HepG2 (cell line): Measurements from ENCODE around the gene COMMD9. TPM values are rescaled to one million over a fixed set of nuclear protein-coding genes. Genes with fewer than 3 reads are reported as not detected.

ENCODE experiments used
- ATAC-seq: fragments of 200-7000 bp; cut with Tn5 transposase; 3 replicates; pipeline ENCODE4 v1.9.1; 2020; ENCODE audit warnings: mild to moderate bottlenecking, moderate library complexity
- BruUV-seq: library from RNA; stranded (reverse); fragments of 400-500 nt; replicated peaks from 2 replicates; lab custom pipeline; 2021; lab: Mats Ljungman, UMichigan
- CTCF ChIA-PET: fragments of 300-600 bp; formaldehyde crosslinking; extraction: SDS; loops from one replicate; lab custom pipeline; 2021; ENCODE audit warnings: low total read pairs, inconsistent platforms, low intra/inter-chr PET ratio; lab: Yijun Ruan, JAX
- POLR2A ChIA-PET: fragments of 350-600 bp; sonication (Branson Sonifier 250); formaldehyde crosslinking; loops from one replicate; lab custom pipeline; 2020; ENCODE audit warnings: antibody characterized with exemption, inconsistent platforms; lab: Yijun Ruan, JAX
- DNase-seq: peaks from one replicate; pipeline ENCODE4 v3.0.0-alpha.2; 2015; ENCODE audit warnings: low spot score
- FAIRE-seq: peaks from 3 replicates; lab custom pipeline; 2011; peaks lifted over from hg19 to GRCh38; lab: Jason Lieb, UNC
- H2AFZ ChIP-seq: one replicate; pipeline ENCODE4 v1.6.1; 2011; ENCODE audit warnings: low read length, inconsistent platforms
- H3K27ac ChIP-seq: fragments of 300-600 bp; 3 replicates; pipeline ENCODE4 v1.8.0; 2011; ENCODE audit warnings: mixed run types, mild to moderate bottlenecking, mixed read lengths, low read length, inconsistent platforms; ENCODE audit not compliant: insufficient read depth; ENCODE audit errors: extremely low read length
- H3K27me3 ChIP-seq, 2 experiments: fragments of 200-600 bp in 1 of 2; 2 replicates in 1 of 2; 3 replicates in 1 of 2; pipeline versions ENCODE4 v1.6.0 to v1.8.0; 2011; ENCODE audit warnings: low read length in 2 of 2, mild to moderate bottlenecking in 2 of 2, moderate library complexity in 2 of 2, inconsistent platforms in 1 of 2; ENCODE audit not compliant: insufficient read depth in 2 of 2, control insufficient read depth in 1 of 2
- H3K36me3 ChIP-seq, 2 experiments: fragments of 200-600 bp in 1 of 2; replicated peaks in 1 of 2; 2 replicates in 1 of 2; 3 replicates in 1 of 2; pipeline versions ENCODE4 v1.5.1 to v1.8.0; 2011; ENCODE audit warnings: low read length in 2 of 2, inconsistent platforms in 1 of 2; ENCODE audit not compliant: insufficient read depth in 2 of 2, control insufficient read depth in 1 of 2
- H3K4me1 ChIP-seq: 2 replicates; pipeline ENCODE4 v1.5.1; 2012; ENCODE audit warnings: low read length, inconsistent platforms; ENCODE audit not compliant: insufficient read depth
- H3K4me2 ChIP-seq: 2 replicates; pipeline ENCODE4 v1.6.0; 2011; ENCODE audit warnings: low read depth, low read length, inconsistent platforms
- H3K4me3 ChIP-seq, 3 experiments: fragments of 200-600 bp in 1 of 3; sonication (generic), shearing (Covaris generic) in 1 of 3; replicated peaks in 1 of 3; 2 replicates each; pipeline ENCODE4 v1.5.1; 2011 to 2016; ENCODE audit warnings: low read length in 3 of 3, inconsistent platforms in 2 of 3, low read depth in 2 of 3, mild to moderate bottlenecking in 2 of 3, control low read depth in 1 of 3, mixed read lengths in 1 of 3; ENCODE audit not compliant: insufficient read depth in 1 of 3
- H3K79me2 ChIP-seq: one replicate; pipeline ENCODE4 v1.6.1; 2011; ENCODE audit warnings: low read length, inconsistent platforms; ENCODE audit not compliant: insufficient read depth
- H3K9ac ChIP-seq: 2 replicates; pipeline ENCODE4 v1.6.0; 2011; ENCODE audit warnings: mild to moderate bottlenecking, low read depth, low read length, inconsistent platforms; ENCODE audit not compliant: insufficient read depth
- H3K9me3 ChIP-seq: 2 replicates; pipeline ENCODE4 v1.5.1; 2012; ENCODE audit warnings: mild to moderate bottlenecking, low read length
- H4K20me1 ChIP-seq: 2 replicates; pipeline ENCODE4 v1.6.0; 2011; ENCODE audit warnings: inconsistent platforms, mild to moderate bottlenecking, low read length, moderate library complexity; ENCODE audit not compliant: insufficient read depth
- CTCF ChIP-seq: sonication (generic); formaldehyde crosslinking; IDR thresholded peaks from 2 replicates; pipeline ENCODE4 v1.5.0; 2020; ENCODE audit warnings: mild to moderate bottlenecking, missing genetic modification reagents, moderate library complexity
- KDM2A ChIP-seq: sonication (generic); formaldehyde crosslinking; IDR thresholded peaks from 2 replicates; pipeline ENCODE4 v1.4.0; 2020; ENCODE audit warnings: low read depth, missing genetic modification reagents, borderline replicate concordance
- MNT ChIP-seq: fragments of 450-650 bp; IDR thresholded peaks from 2 replicates; pipeline ENCODE4 v1.6.1; 2016
- RAD21 ChIP-seq: fragments of 450-650 bp; formaldehyde crosslinking; IDR thresholded peaks from 2 replicates; pipeline ENCODE4 v1.5.0; 2020; ENCODE audit warnings: mild to moderate bottlenecking
- SMC3 ChIP-seq: IDR thresholded peaks from 2 replicates; pipeline ENCODE4 v1.6.1; 2011; ENCODE audit warnings: low read length, improper control_type of control experiment
- STAG1 ChIP-seq: sonication (generic); formaldehyde crosslinking; IDR thresholded peaks from 2 replicates; pipeline ENCODE4 v1.4.0; 2020; ENCODE audit warnings: missing genetic modification reagents
- ZFAT ChIP-seq: sonication (generic); formaldehyde crosslinking; conservative IDR thresholded peaks from 2 replicates; pipeline ENCODE4 v1.8.1; 2023; ENCODE audit warnings: missing genetic modification reagents, inconsistent platforms
- ZNF800 ChIP-seq: sonication (generic); formaldehyde crosslinking; IDR thresholded peaks from 2 replicates; pipeline ENCODE4 v1.4.0; 2020; ENCODE audit warnings: missing genetic modification reagents
- WGBS: methylation state at CpG from one replicate; pipeline ENCODE4 v1.1.6; 2017; ENCODE audit warnings: low lambda C conversion rate; 5-methylcytosine and 5-hydroxymethylcytosine counted together
- in situ Hi-C: cut with HindIII; loops from 2 replicates; pipeline ENCODE4 v1.10.0; 2017; ENCODE audit warnings: low pct_unique_long_range_greater_than_20kb; ENCODE audit not compliant: extremely low pct_ligation_motif_present
- intact Hi-C: fragments of 100-400 bp; cut with micrococcal nuclease; formaldehyde crosslinking; loops from one replicate; pipeline ENCODE4 v1.10.0; 2022; ENCODE audit not compliant: unreplicated experiment
- polyA plus RNA-seq, 8 experiments: library from polyadenylated mRNA; depleted of rRNA in 3 of 8; stranded (reverse) in 7 of 8; unstranded in 1 of 8; fragments of >200 nt; fragmentation: Illumina TruSeq in 4 of 8; extraction: Trizol in 4 of 8; gene quantifications; 2 replicates each; pipeline versions ENCODE4 v1.2.1 to v1.2.3, GENCODE V29; 2011 to 2016; ENCODE audit warnings: low read depth in 4 of 8, missing spikeins in 1 of 8, mixed read lengths in 1 of 8; ENCODE audit not compliant: insufficient read depth in 1 of 8
- total RNA-seq, 5 experiments: library from RNA; depleted of rRNA; stranded (reverse); fragments of >200 nt; fragmentation: Illumina TruSeq; extraction: Trizol; gene quantifications; 2 replicates each; pipeline ENCODE4 v1.2.3, GENCODE V29; 2016; ENCODE audit warnings: low read depth in 1 of 5

COMMD9 gene
- total and polyA plus RNA-seq, 2 of the 13 experiments (the other 11 are each of a cell fraction or from before 2014, with no cell fraction given): 47.3 to 76.7 TPM

DNA sequence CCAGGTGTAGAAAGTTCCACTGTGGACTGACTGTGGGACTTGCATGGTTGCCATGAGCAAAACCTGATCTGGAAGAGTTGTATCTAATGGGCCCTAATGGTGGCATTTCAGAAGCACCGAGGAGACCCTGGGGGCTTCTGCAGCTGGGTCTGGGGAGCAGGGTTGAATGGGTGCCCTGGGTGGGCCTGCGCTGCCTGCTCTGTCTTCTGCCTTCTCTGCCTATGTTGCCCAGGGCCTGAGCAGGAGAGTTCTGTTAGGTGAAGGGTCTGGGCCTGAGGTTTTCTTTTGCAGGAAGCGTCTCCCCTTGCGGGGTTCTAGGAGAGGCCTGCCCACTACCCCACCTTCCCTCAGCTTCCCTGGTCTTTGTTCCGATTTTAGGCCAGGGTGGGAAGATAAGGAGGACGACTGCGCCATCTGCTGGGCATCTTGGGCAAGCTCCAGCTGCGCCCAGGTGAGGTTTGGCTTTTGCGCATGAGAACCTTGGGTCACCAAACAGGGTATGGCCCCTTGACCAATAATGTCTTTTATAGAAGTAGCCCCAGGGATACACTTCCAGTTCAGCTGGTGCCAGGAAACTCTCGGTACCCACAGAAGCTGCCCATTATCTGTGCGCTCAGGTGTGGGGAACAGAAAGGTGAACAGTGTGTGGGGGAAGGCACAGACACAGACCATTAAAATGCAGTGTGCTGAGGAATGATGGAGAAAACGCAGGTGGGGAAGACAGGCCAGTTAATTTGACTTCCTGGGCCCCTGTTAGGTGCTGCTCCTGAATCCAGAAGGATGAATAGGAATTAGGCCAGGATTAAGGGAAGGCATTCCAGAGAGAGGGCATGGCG lies 23.2 kb downstream of the COMMD9 start:
- H3K36me3 ChIP-seq: no peaks in the 10 kb centered on the region
- H3K4me1 ChIP-seq: no peaks in the 10 kb centered on the region
- peaks cover 0 to 10% of the 10 kb centered on the region in 2 experiments; a peak in 2 of 5 replicates for H3K27me3 ChIP-seq
- FAIRE-seq (peak; percentile 18), ATAC-seq (peak; percentile 89), DNase-seq (peak; percentile 16)
- H3K4me3 ChIP-seq: no peak overlapping the region
- no peaks in the 10 kb centered on the region for H3K79me2 ChIP-seq
- no peaks in the 10 kb centered on the region for H3K9me3 ChIP-seq
- ChIA-PET POLR2A (no interaction called here), CTCF (interaction anchor here (1.1 to 1.5 kb wide), 3 partner anchors 650 to 778 kb away, joined by 3 to 11 read pairs (median 3); no protein-coding TSS in a partner anchor)
- no TSS peak for BruUV-seq
- in situ Hi-C loops (loop anchor here (5.0 to 25.0 kb wide), 4 partner anchors 221 to 779 kb away; partner anchors contain the start of gene FJX1), intact Hi-C loops (loop anchor here (1.0 to 5.0 kb wide), 3 partner anchors 211 to 779 kb away; no protein-coding TSS in a partner anchor)
- H4K20me1 ChIP-seq: no peaks in the 10 kb centered on the region
- no peak overlapping the region for H3K9ac ChIP-seq
- H3K4me2 ChIP-seq: no peak overlapping the region
- H2AFZ ChIP-seq: no peak overlapping the region
- 52% methylated on average over 6 of the region's 13 CpGs for WGBS
- H3K27ac ChIP-seq: no peak overlapping the region
- TF ChIP-seq SMC3 (peak; percentile 69), ZFAT (CRISPR knock-in tag) (no peak), CTCF (CRISPR knock-in tag) (peak; percentile 88), KDM2A (CRISPR knock-in tag) (peak; percentile 40; the same call in 1 of the 2 replicates), RAD21 (CRISPR knock-in tag) (peak; percentile 64), STAG1 (CRISPR knock-in tag) (peak; percentile 84), MNT (no peak), ZNF800 (CRISPR knock-in tag) (0 out of 2 replicates have a peak, but pooled peaks have one; percentile 61)
